GM12872 (cell line): ENCODE results near the gene CPSF7.

Experiments
- TF ChIP-seq, protein P1 (sequence below): IDR thresholded peaks from 3 replicates; pipeline ENCODE4 v1.5.1; 2011; ENCODE audit warnings: low read depth, mild to moderate bottlenecking, low read length, moderate library complexity; ENCODE audit not compliant: insufficient read depth

The CPSF7 gene

DNA sequence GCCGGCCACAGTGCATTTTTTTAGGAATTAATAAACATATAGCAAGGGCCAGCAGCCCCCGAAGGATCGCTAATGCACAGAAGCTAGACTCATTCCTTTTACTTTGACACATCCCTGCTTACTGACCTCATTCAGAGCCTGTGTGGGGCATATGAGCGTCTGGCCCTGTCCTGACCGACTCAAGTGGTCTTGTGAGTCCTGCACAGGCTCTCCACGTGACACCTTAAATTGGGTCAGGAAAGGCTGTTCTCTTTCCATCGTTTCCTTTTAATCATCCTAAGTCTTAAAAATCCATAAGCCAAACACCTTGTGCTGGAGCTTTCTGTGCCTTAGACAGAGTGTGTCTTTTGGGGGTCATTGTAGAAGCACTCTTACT is 18.8 kb upstream of the CPSF7 start:
- TF ChIP-seq, protein P1, sequence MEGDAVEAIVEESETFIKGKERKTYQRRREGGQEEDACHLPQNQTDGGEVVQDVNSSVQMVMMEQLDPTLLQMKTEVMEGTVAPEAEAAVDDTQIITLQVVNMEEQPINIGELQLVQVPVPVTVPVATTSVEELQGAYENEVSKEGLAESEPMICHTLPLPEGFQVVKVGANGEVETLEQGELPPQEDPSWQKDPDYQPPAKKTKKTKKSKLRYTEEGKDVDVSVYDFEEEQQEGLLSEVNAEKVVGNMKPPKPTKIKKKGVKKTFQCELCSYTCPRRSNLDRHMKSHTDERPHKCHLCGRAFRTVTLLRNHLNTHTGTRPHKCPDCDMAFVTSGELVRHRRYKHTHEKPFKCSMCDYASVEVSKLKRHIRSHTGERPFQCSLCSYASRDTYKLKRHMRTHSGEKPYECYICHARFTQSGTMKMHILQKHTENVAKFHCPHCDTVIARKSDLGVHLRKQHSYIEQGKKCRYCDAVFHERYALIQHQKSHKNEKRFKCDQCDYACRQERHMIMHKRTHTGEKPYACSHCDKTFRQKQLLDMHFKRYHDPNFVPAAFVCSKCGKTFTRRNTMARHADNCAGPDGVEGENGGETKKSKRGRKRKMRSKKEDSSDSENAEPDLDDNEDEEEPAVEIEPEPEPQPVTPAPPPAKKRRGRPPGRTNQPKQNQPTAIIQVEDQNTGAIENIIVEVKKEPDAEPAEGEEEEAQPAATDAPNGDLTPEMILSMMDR, result no peak

DNA sequence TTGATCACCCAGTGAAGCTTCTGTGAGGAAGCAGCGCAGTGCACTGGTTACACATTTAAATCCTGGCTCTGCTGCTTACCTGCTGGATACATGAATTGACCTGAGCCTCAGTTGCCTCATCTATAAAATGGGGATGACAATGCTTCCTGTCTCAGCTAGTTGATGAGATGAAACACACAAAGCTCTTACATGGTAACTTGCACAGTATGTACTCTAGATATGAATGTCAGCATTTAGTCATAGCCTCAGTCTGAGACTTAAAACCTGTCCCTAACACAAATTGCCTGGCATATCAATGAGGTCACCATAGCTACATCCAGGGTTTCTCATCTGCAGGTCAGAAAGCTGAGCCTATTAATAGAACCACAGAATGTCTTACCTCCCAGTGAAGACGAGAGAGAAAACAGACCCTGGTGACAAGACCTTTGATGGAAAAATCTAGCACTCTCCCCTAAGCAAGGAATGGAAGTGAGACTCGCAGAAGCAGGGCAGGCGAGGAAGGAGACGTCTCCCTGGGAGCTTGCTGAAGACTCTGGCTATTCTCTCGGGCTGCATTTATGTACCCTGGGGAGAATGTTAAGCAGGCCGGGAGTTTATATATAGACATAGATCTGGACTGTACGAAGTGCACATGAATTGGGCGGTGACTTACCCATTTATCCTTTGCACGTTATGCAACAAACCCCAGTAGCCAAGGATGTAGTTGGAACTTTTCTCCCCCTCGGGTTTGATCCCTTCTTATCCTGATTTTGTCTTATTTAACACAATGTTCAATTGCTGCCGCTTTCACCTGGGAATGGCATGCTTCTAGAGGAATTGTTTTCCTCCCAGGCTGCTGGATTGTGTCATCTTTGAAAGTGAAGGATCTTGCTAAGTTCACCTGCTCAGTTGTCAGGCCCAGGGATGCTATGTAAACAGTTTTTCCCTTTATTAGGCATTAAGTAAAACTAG is 18.1 kb upstream of the CPSF7 start:
- TF ChIP-seq, protein P1, result no peak

DNA sequence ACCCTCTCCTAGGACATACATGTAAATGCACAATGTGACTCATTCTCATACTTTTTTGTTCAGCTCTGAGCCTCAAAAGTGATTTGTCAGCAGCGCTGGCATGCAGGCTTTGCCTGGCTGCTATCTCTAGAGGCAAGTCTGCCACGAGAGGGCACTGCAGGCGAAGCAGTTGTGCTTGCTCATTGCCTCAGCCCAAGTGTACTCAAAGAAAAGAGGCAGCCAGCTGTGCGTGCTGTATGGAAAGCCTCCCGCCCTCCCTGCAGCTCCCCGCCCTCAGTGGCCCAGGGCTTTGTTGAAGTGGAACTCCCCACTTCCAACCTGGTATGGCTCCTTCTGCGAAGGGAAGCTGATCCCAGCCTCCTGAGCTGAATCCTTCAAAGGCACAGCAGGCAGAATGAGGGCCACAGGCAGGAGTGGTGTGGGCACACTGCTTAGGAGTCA is 16.5 kb upstream of the CPSF7 start:
- TF ChIP-seq, protein P1, result peak; percentile 94

DNA sequence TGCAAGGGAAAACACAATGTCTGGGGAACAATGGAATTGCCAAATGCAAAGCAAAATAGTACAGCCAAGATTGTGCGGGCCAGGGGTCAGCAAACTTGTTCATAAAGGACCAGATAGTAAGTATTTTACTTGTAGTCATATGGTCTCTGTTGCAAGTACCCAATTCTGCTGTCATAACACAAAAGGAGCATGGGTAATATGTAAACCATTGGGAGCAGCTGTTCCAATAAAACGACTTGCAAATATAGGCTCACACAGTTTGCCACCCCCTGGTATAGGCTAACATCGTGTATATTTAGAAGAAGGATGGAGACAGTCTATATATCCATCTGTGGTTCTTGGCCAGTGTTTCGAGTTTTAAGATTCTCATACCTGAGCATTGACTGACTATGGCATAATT is 15.7 kb upstream of the CPSF7 start:
- TF ChIP-seq, protein P1, result no peak

DNA sequence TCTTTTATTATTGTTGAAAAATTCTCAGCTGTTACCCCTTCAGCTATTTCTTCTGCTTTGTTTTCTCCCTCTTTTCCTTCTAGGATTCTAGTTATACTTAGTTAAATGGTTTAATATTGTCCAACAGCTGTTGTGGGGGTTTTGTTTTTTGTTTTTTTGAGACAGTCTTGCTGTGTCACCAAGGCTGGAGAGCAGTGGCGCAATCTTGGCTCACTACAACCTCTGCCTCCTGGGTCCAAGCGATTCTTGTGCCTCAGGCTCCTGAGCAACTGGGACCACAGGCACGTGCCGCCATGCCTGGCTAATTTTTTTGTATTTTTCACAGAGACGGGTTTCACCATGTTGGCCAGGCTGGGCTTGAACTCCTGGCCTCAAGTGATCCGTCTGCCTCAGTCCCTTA is 12.8 kb upstream of the CPSF7 start:
- TF ChIP-seq, protein P1, result no peak

DNA sequence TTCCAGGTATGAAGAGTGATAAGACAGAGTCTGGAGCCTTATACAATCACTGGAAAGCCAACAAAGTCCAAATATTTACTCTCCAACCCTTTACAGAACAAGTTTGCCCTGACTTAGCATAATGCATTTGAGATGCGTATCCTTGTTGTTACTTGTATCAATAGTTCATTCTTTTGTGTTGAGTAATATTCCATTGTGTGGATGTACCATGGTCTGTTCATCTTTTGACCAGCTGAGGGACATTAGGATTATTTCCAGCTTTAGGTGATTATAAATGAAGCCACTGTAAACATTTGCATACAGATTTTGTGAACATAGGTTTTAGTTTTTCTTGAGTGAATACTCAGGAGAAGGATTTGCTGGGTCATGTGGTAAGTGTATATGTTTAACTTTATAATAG is 9.8 kb upstream of the CPSF7 start:
- TF ChIP-seq, protein P1, result no peak

DNA sequence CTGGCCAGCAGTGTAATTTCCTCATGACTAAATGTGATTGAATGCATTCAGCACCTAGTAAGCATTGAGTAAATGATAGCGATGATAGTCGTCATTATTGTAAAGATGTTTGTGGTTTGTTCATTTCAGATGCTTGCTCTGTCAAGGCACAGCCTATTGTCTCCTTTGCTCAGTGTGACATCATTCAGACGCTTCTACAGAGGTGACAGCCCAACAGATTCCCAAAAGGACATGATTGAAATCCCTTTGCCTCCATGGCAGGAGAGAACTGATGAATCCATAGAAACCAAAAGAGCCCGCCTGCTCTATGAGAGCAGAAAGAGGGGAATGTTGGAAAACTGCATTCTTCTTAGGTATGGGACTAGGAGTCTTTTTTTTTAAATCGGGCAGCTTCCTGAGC is 7.7 kb upstream of the CPSF7 start:
- TF ChIP-seq, protein P1, result no peak
